ENCODE measurements around the gene ISG15.
"Not testable (repeated sequence)": the region's sequence is repeated elsewhere in the genome, so short reads cannot be mapped to it uniquely, and the experiment has no call there.

ISG15 gene

DNA sequence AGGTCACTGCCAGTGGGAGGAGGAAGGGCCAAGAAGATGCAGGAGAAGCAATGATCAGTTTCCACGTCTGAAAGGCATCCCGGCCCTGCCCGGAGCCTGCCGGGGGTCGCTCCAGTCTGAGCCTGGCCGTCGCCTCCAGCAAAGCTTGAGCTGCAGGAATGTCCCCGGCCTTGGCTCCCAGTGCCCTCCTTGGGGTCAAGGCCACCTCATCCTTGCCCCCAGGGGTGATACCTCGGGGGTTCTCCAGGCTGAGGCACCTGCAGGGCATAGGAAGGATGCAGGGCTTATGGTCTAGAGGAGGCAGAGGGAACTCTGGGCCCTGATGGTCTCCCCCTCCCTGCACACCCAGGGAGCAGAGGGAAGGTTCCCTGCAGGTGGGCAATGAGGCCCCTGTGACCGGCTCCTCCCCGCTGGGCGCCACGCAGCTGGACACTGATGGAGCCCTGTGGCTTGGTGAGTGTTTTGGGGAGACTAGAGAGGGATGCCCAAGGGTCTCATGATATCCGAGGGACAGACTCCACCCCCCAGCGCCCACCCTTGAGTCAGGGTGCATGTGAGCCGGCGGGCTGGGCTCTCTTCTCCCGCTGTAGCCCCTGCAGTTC, 40.9 kb downstream of the ISG15 start:
- Histone ChIP-seq H3K36me3 (ENCODE audit: control insufficient read depth, insufficient read depth, low read length) (peaks cover 18% of the 10 kb centered on the region), H3K27ac (ENCODE audit: insufficient read depth, low read depth, low read length, poor library complexity, severe bottlenecking) (no peak overlapping the region)
- 94 to 95% methylated on average over 18 of the region's 18 CpGs for WGBS, 2 experiments

DNA sequence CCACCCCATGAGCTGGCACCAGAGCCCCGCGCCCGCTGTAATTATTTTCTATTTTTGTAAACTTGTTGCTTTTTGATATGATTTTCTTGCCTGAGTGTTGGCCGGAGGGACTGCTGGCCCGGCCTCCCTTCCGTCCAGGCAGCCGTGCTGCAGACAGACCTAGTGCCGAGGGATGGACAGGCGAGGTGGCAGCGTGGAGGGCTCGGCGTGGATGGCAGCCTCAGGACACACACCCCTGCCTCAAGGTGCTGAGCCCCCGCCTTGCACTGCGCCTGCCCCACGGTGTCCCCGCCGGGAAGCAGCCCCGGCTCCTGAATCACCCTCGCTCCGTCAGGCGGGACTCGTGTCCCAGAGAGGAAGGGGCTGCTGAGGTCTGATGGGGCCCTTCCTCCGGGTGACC, 41.7 kb downstream of the ISG15 start:
- no peaks in the 10 kb centered on the region for H3K9me3 ChIP-seq (ENCODE audit: control insufficient read depth, low read length)
- peaks cover 14% of the 10 kb centered on the region for H3K36me3 ChIP-seq (ENCODE audit: control insufficient read depth, insufficient read depth, low read length)
- H3K27me3 ChIP-seq (ENCODE audit: control insufficient read depth, insufficient read depth, low read length, poor library complexity, severe bottlenecking) = peaks cover 28% of the 10 kb centered on the region
- peaks cover 13% of the 10 kb centered on the region for H3K4me1 ChIP-seq (ENCODE audit: control insufficient read depth, insufficient read depth, low read length)
- no peak overlapping the region for H3K27ac ChIP-seq (ENCODE audit: insufficient read depth, low read depth, low read length, poor library complexity, severe bottlenecking)
- no peak overlapping the region for H3K4me3 ChIP-seq (ENCODE audit: insufficient read depth, low read depth, low read length)
- 91% methylated on average over 23 of the region's 23 CpGs for WGBS, 2 experiments

More for the DNA sequence above, 40.9 kb downstream of the ISG15 start:
- Histone ChIP-seq H3K4me1 (ENCODE audit: control insufficient read depth, insufficient read depth, low read length) (peaks cover 9% of the 10 kb centered on the region), H3K4me3 (ENCODE audit: insufficient read depth, low read depth, low read length) (no peak overlapping the region), H3K9me3 (ENCODE audit: control insufficient read depth, low read length) (no peaks in the 10 kb centered on the region), H3K27me3 (ENCODE audit: control insufficient read depth, insufficient read depth, low read length, poor library complexity, severe bottlenecking) (peaks cover 21% of the 10 kb centered on the region)

DNA sequence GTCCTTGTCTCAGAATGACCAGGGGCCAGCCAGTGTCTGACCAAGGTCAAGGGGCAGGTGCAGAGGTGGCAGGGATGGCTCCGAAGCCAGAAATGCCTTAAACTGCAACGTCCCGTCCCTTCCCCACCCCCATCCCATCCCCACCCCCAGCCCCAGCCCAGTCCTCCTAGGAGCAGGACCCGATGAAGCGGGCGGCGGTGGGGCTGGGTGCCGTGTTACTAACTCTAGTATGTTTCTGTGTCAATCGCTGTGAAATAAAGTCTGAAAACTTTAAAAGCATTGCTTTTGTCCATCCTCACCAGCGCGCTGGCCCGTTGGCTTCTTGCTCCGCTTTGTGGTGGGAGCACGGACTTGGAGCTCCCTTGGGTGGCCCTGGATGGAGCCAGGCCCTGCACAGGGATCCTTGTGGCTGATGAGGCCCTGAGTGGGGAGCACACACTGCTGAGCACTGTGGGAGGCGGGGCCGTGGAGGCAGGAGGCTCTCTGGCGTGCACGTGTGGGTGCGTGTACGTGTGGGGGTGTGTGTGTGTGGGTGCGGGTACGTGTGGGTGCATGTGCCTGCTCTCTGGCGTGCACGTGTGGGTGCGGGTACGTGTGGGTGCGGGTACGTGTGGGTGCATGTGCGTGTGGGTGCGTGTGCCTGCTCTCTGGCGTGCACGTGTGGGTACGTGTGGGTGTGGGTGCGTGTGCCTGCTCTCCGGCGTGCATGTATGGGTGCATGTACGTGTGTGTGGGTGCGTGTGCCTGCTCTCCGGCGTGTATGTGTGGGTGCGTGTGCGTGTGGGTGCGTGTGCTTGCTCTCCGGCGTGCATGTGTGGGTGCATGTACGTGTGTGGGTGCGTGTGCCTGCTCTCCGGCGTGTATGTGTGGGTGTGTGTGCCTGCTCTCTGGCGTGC, 42.8 kb downstream of the ISG15 start:
- Histone ChIP-seq H3K27ac (ENCODE audit: insufficient read depth, low read depth, low read length, poor library complexity, severe bottlenecking) (no peak overlapping the region), H3K27me3 (ENCODE audit: control insufficient read depth, insufficient read depth, low read length, poor library complexity, severe bottlenecking) (peaks cover 40% of the 10 kb centered on the region), H3K36me3 (ENCODE audit: control insufficient read depth, insufficient read depth, low read length) (peaks cover 14% of the 10 kb centered on the region), H3K4me3 (ENCODE audit: insufficient read depth, low read depth, low read length) (no peak overlapping the region), H3K9me3 (ENCODE audit: control insufficient read depth, low read length) (no peaks in the 10 kb centered on the region), H3K4me1 (ENCODE audit: control insufficient read depth, insufficient read depth, low read length) (peaks cover 18% of the 10 kb centered on the region)
- WGBS, 2 experiments = 94% methylated on average over 48 to 50 of the region's 50 CpGs

DNA sequence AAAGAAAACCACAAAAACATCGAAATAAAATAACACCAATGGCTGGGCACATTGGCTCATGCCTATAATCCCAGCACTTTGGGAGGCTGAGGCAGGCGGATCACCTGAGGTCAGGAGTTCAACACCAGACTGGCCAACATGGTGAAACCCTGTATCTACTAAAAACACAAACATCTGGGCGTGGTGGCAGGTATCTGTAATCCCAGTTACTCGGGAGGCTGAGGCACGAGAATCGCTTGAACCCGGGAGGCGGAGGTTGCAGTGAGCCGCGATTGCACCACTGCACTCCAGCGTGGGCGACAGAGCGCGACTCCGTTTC, 44.4 kb downstream of the ISG15 start:
- WGBS, 2 experiments = 87 to 90% methylated on average over 15 of the region's 15 CpGs
- H3K9me3 ChIP-seq (ENCODE audit: control insufficient read depth, low read length); H3K4me3 ChIP-seq (ENCODE audit: insufficient read depth, low read depth, low read length); H3K36me3 ChIP-seq (ENCODE audit: control insufficient read depth, insufficient read depth, low read length); H3K27ac ChIP-seq (ENCODE audit: insufficient read depth, low read depth, low read length, poor library complexity, severe bottlenecking): not testable (repeated sequence)
- peaks cover 25% of the 10 kb centered on the region for H3K4me1 ChIP-seq (ENCODE audit: control insufficient read depth, insufficient read depth, low read length)
- peaks cover 56% of the 10 kb centered on the region for H3K27me3 ChIP-seq (ENCODE audit: control insufficient read depth, insufficient read depth, low read length, poor library complexity, severe bottlenecking)

GRCh38 chr1:1058088-1058905, 45.0 kb downstream of the ISG15 start:
- no peaks in the 10 kb centered on the region for H3K9me3 ChIP-seq (ENCODE audit: control insufficient read depth, low read length)
- H3K4me3 ChIP-seq (ENCODE audit: insufficient read depth, low read depth, low read length) = peak overlapping the region; percentile 53
- WGBS, 2 experiments = 39 to 44% methylated on average over 24 of the region's 24 CpGs
- H3K36me3 ChIP-seq (ENCODE audit: control insufficient read depth, insufficient read depth, low read length) = peaks cover 5% of the 10 kb centered on the region
- H3K27me3 ChIP-seq (ENCODE audit: control insufficient read depth, insufficient read depth, low read length, poor library complexity, severe bottlenecking) = peaks cover 62% of the 10 kb centered on the region
- H3K4me1 ChIP-seq (ENCODE audit: control insufficient read depth, insufficient read depth, low read length) = peaks cover 29% of the 10 kb centered on the region
- no peak overlapping the region for H3K27ac ChIP-seq (ENCODE audit: insufficient read depth, low read depth, low read length, poor library complexity, severe bottlenecking)

DNA sequence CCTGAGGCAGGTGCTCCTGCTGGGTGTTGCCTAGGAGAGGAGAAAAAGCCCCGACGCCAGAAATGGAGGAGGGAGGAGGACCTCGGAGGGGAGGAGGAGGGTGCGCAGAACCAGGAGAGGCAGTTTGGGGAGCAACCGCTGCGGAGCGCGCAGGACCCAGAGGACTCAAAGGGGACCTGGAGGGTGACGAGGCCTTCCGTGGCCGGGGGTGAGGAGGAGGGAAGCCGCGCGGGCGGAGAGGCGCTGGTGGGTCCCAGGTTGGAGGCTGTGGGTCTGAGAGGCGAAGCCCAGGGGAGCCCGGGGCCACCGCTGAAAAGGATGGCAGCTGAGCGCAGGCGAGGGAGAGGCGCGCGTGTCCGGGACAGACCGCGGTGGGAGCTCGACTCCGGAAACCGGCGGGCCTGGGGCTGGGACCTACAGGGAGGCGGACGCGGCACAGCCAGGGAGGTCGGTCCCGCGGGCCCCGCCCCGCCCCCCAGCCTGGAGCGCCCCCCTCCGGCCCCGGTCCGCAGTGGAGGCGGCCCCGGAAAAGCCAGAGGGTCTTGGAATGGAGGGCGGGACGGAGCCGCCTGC, 45.7 kb downstream of the ISG15 start:
- WGBS, 2 experiments = 1 to 2% methylated on average over 48 of the region's 48 CpGs
- H3K27ac ChIP-seq (ENCODE audit: insufficient read depth, low read depth, low read length, poor library complexity, severe bottlenecking) = no peak overlapping the region
- peaks cover 33% of the 10 kb centered on the region for H3K4me1 ChIP-seq (ENCODE audit: control insufficient read depth, insufficient read depth, low read length)
- peaks cover 4% of the 10 kb centered on the region for H3K36me3 ChIP-seq (ENCODE audit: control insufficient read depth, insufficient read depth, low read length)
- peak overlapping the region; percentile 53 for H3K4me3 ChIP-seq (ENCODE audit: insufficient read depth, low read depth, low read length)
- no peaks in the 10 kb centered on the region for H3K9me3 ChIP-seq (ENCODE audit: control insufficient read depth, low read length)
- peaks cover 69% of the 10 kb centered on the region for H3K27me3 ChIP-seq (ENCODE audit: control insufficient read depth, insufficient read depth, low read length, poor library complexity, severe bottlenecking)

DNA sequence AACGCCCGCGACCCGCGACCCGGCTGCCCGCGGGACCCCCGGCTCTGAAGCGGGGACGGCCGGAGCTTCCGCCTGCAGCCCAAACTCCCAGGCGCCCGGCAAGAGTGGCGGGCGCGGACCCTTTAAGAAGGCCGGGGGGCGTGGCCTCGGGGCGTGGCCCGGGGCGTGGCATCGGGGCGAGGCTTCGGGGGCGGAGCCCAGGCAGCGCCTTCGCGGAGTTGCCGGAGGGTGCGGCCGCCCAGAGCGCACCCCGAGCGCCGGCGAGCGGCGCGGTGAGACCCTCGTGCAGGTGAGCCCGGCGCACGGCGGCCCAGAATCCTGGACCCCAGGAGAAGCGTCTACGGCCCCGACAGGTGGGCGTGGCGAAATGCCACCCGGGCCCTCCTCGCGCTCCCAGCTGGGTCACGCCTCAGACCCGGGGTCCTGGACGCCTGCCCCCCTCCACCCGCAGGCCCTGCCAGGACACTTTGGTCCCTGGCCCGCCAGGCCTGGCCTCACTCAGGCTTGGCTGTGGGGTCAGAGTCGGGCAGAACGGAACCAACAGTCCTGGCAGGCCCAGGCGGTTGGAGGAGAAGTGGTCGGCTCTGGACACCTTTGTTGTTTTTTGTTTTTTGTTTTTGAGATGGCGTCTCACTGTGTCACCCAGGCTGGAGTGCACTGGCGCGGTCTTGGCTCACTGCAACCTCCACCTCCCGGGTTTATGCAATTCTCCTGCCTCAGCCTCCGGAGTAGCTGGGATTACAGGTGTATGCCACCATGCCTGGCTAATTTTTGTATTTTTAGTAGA, 46.4 kb downstream of the ISG15 start:
- peaks cover 76% of the 10 kb centered on the region for H3K27me3 ChIP-seq (ENCODE audit: control insufficient read depth, insufficient read depth, low read length, poor library complexity, severe bottlenecking)
- H3K36me3 ChIP-seq (ENCODE audit: control insufficient read depth, insufficient read depth, low read length) = no peaks in the 10 kb centered on the region
- H3K27ac ChIP-seq (ENCODE audit: insufficient read depth, low read depth, low read length, poor library complexity, severe bottlenecking) = no peak overlapping the region
- H3K9me3 ChIP-seq (ENCODE audit: control insufficient read depth, low read length) = no peaks in the 10 kb centered on the region
- H3K4me3 ChIP-seq (ENCODE audit: insufficient read depth, low read depth, low read length) = peak overlapping the region; percentile 53
- 2 to 3% methylated on average over 69 of the region's 69 CpGs for WGBS, 2 experiments
- peaks cover 39% of the 10 kb centered on the region for H3K4me1 ChIP-seq (ENCODE audit: control insufficient read depth, insufficient read depth, low read length)

GRCh38 chr1:1060281-1061000, 47.1 kb downstream of the ISG15 start:
- Histone ChIP-seq H3K9me3 (ENCODE audit: control insufficient read depth, low read length) (no peaks in the 10 kb centered on the region), H3K4me1 (ENCODE audit: control insufficient read depth, insufficient read depth, low read length) (peaks cover 39% of the 10 kb centered on the region), H3K4me3 (ENCODE audit: insufficient read depth, low read depth, low read length) (no peak overlapping the region), H3K27ac (ENCODE audit: insufficient read depth, low read depth, low read length, poor library complexity, severe bottlenecking) (no peak overlapping the region), H3K27me3 (ENCODE audit: control insufficient read depth, insufficient read depth, low read length, poor library complexity, severe bottlenecking) (peaks cover 80% of the 10 kb centered on the region), H3K36me3 (ENCODE audit: control insufficient read depth, insufficient read depth, low read length) (no peaks in the 10 kb centered on the region)
- WGBS, 2 experiments = 50 to 56% methylated on average over 35 to 37 of the region's 38 CpGs

GRCh38 chr1:1061682-1062345, 48.5 kb downstream of the ISG15 start:
- Histone ChIP-seq H3K36me3 (ENCODE audit: control insufficient read depth, insufficient read depth, low read length) (no peaks in the 10 kb centered on the region), H3K4me1 (ENCODE audit: control insufficient read depth, insufficient read depth, low read length) (peaks cover 39% of the 10 kb centered on the region), H3K9me3 (ENCODE audit: control insufficient read depth, low read length) (no peaks in the 10 kb centered on the region), H3K27me3 (ENCODE audit: control insufficient read depth, insufficient read depth, low read length, poor library complexity, severe bottlenecking) (peaks cover 94% of the 10 kb centered on the region), H3K4me3 (ENCODE audit: insufficient read depth, low read depth, low read length) (no peak overlapping the region), H3K27ac (ENCODE audit: insufficient read depth, low read depth, low read length, poor library complexity, severe bottlenecking) (no peak overlapping the region)
- 53 to 56% methylated on average over 16 to 17 of the region's 18 CpGs for WGBS, 2 experiments
